Liver (tissue), 9 donors: ENCODE results near the gene SLC11A2. TPM values are rescaled to one million over a fixed set of nuclear protein-coding genes. Genes with fewer than 3 reads are reported as not detected.

Source experiments
- DNase-seq: peaks from one replicate; pipeline ENCODE4 v3.0.0-alpha.2; 2017; ENCODE audit warnings: low spot score
- H3K27ac ChIP-seq, 2 donors: one replicate each; pipeline ENCODE4 v1.7.0; 2013; ENCODE audit warnings: inconsistent platforms in 2 of 2, low read length in 2 of 2, control low read depth in 1 of 2, low read depth in 1 of 2, mild to moderate bottlenecking in 1 of 2
- H3K27me3 ChIP-seq, 4 donors: one replicate each; pipeline versions ENCODE4 v1.6.1 to v1.7.0; 2013; ENCODE audit warnings: low read length in 3 of 4, inconsistent platforms in 1 of 4, mild to moderate bottlenecking in 1 of 4, moderate library complexity in 1 of 4; ENCODE audit not compliant: control insufficient read depth in 4 of 4, insufficient read depth in 4 of 4
- H3K36me3 ChIP-seq, 4 donors: one replicate each; pipeline versions ENCODE4 v1.6.1 to v1.7.0; 2013; ENCODE audit warnings: low read length in 3 of 4, mild to moderate bottlenecking in 3 of 4, low read depth in 1 of 4, moderate library complexity in 1 of 4; ENCODE audit not compliant: control insufficient read depth in 4 of 4, insufficient read depth in 3 of 4
- H3K4me1 ChIP-seq, 4 donors: one replicate each; pipeline versions ENCODE4 v1.6.1 to v1.7.0; 2013; ENCODE audit warnings: low read length in 3 of 4, mild to moderate bottlenecking in 3 of 4, moderate library complexity in 1 of 4; ENCODE audit not compliant: control insufficient read depth in 4 of 4, insufficient read depth in 4 of 4
- H3K4me3 ChIP-seq, 3 donors: one replicate each; pipeline versions ENCODE4 v1.6.1 to v1.7.0; 2013; ENCODE audit warnings: low read length in 3 of 3, control low read depth in 1 of 3, low read depth in 1 of 3, mild to moderate bottlenecking in 1 of 3
- H3K9ac ChIP-seq, 2 donors: one replicate each; pipeline ENCODE4 v1.7.0; 2013; ENCODE audit warnings: low read length in 2 of 2, mild to moderate bottlenecking in 2 of 2, moderate library complexity in 2 of 2, control low read depth in 1 of 2, low read depth in 1 of 2
- H3K9me3 ChIP-seq, 4 donors: one replicate each; pipeline versions ENCODE4 v1.6.1 to v1.7.0; 2013; ENCODE audit warnings: low read length in 3 of 4; ENCODE audit not compliant: control insufficient read depth in 4 of 4
- ATF3 ChIP-seq: IDR thresholded peaks from 2 replicates; pipeline ENCODE4 v1.6.1; 2016; ENCODE audit warnings: antibody characterized with exemption
- CTCF ChIP-seq: fragments of 150-350 bp; IDR thresholded peaks from 2 replicates; pipeline ENCODE4 v1.5.1; 2017; ENCODE audit warnings: improper control_type of control experiment, low read depth, low read length; ENCODE audit not compliant: missing input control
- EGR1 ChIP-seq, 2 donors: IDR thresholded peaks; 2 replicates each; pipeline ENCODE4 v1.6.1; 2016 to 2018; ENCODE audit warnings: antibody characterized with exemption in 2 of 2, low read depth in 2 of 2
- FOXA1 ChIP-seq: IDR thresholded peaks from 2 replicates; pipeline ENCODE4 v1.6.1; 2016; ENCODE audit warnings: antibody characterized with exemption
- FOXA2 ChIP-seq: IDR thresholded peaks from 2 replicates; pipeline ENCODE4 v1.6.1; 2016; ENCODE audit warnings: antibody characterized with exemption
- GABPA ChIP-seq, 2 donors: IDR thresholded peaks in 1 of 2; conservative IDR thresholded peaks in 1 of 2; 2 replicates each; pipeline ENCODE4 v1.6.1; 2016; ENCODE audit warnings: antibody characterized with exemption in 2 of 2, mild to moderate bottlenecking in 1 of 2, moderate library complexity in 1 of 2
- HNF4A ChIP-seq, 2 donors: conservative IDR thresholded peaks; 2 replicates each; pipeline ENCODE4 v1.6.1; 2016; ENCODE audit warnings: antibody characterized with exemption in 2 of 2, mild to moderate bottlenecking in 2 of 2
- HNF4G ChIP-seq: IDR thresholded peaks from 2 replicates; pipeline ENCODE4 v1.6.1; 2016; ENCODE audit warnings: antibody characterized with exemption
- JUND ChIP-seq, 2 donors: IDR thresholded peaks; 2 replicates each; pipeline ENCODE4 v1.6.1; 2016; ENCODE audit warnings: antibody characterized with exemption in 2 of 2
- MAX ChIP-seq: IDR thresholded peaks from 2 replicates; pipeline ENCODE4 v1.6.1; 2016; ENCODE audit warnings: antibody characterized with exemption
- NR2F2 ChIP-seq: IDR thresholded peaks from 2 replicates; pipeline ENCODE4 v1.6.1; 2016; ENCODE audit warnings: antibody characterized with exemption
- RAD21 ChIP-seq, 2 donors: IDR thresholded peaks; 2 replicates each; pipeline ENCODE4 v1.6.1; 2016; ENCODE audit warnings: antibody characterized with exemption in 2 of 2, mild to moderate bottlenecking in 2 of 2
- REST ChIP-seq: IDR thresholded peaks from 2 replicates; pipeline ENCODE4 v1.6.1; 2016; ENCODE audit warnings: antibody characterized with exemption, mild to moderate bottlenecking
- RXRA ChIP-seq, 2 donors: IDR thresholded peaks; 2 replicates each; pipeline ENCODE4 v1.6.1; 2017 to 2018; ENCODE audit warnings: antibody characterized with exemption in 2 of 2, mild to moderate bottlenecking in 1 of 2
- SP1 ChIP-seq: IDR thresholded peaks from 2 replicates; pipeline ENCODE4 v1.6.1; 2018; ENCODE audit warnings: antibody characterized with exemption, mild to moderate bottlenecking
- TAF1 ChIP-seq: conservative IDR thresholded peaks from 2 replicates; pipeline ENCODE4 v1.6.1; 2016; ENCODE audit warnings: antibody characterized with exemption, mild to moderate bottlenecking
- YY1 ChIP-seq: IDR thresholded peaks from 2 replicates; pipeline ENCODE4 v1.6.1; 2016; ENCODE audit warnings: antibody characterized with exemption, mild to moderate bottlenecking
- ZBTB33 ChIP-seq: IDR thresholded peaks from 2 replicates; pipeline ENCODE4 v1.6.1; 2016; ENCODE audit warnings: antibody characterized with exemption
- polyA plus RNA-seq, 2 donors: library from polyadenylated mRNA; stranded (reverse) in 1 of 2; unstranded in 1 of 2; fragments of 200-250 nt in 1 of 2; fragments of >200 nt in 1 of 2; fragmentation: Nextera tagmentation in 1 of 2; extraction: Ambion mirVana in 1 of 2; gene quantifications; one replicate each; pipeline versions ENCODE4 v1.2.1 to v1.2.3, GENCODE V29; 2013 to 2015
- total RNA-seq, 2 donors: library from RNA; depleted of rRNA; stranded (reverse); fragments of >200 nt; gene quantifications; one replicate each; pipeline ENCODE4 v1.2.3, GENCODE V29; 2014
- donor health status: healthy.
- donor health status: healthy.
- donor health status: healthy.
- donor health status: healthy.
- donor health status: healthy.

Gene SLC11A2
- total and polyA plus RNA-seq, 4 donors = 15.2 to 108 (median 52.2) TPM

GRCh38 chr12:50971946-50972345 lies 54.2 kb downstream of the SLC11A2 start:
- DNase-seq = no peak
- Histone ChIP-seq H3K9ac (no peak overlapping the region), H3K4me1 (peaks cover 2 to 12% (median 5%) of the 10 kb centered on the region in 4 donors), H3K36me3 (peaks cover 0 to 3% (median 0%) of the 10 kb centered on the region in 4 donors), H3K9me3 (no peaks in the 10 kb centered on the region), H3K4me3 (no peak overlapping the region), H3K27me3 (no peaks in the 10 kb centered on the region), H3K27ac (no peak overlapping the region)
- TF ChIP-seq HNF4G (peak; percentile 39), ATF3 (peak; percentile 72), NR2F2 (peak; percentile 45), FOXA2 (peak; percentile 69), REST (peak; percentile 47), MAX (peak; percentile 57), RXRA (IDR thresholded peaks at IDR 0.05) (peak; percentile 68 to 81), RAD21 (IDR thresholded peaks at IDR 0.05) (peak; percentile 48 to 54), EGR1 (IDR thresholded peaks at IDR 0.05; ENCODE audit: low read depth in 2 of 2) (peak; percentile 22 to 83), YY1 (peak; percentile 62), ZBTB33 (no peak), GABPA (IDR thresholded peaks at IDR 0.05 in 1 of 2, conservative IDR thresholded peaks at IDR 0.05 in 1 of 2) (no peak), CTCF (no peak), JUND (IDR thresholded peaks at IDR 0.05) (peak; percentile 68 to 73), HNF4A (conservative IDR thresholded peaks at IDR 0.05) (peak; percentile 69 to 72), FOXA1 (peak; percentile 28), SP1 (peak; percentile 66), TAF1 (no peak)
